Kidney epithelial cell (primary cell): ENCODE results near the gene ZC2HC1C. TPM values are rescaled to one million over a fixed set of nuclear protein-coding genes. Genes with fewer than 3 reads are reported as not detected.

ENCODE experiments used
- DNase-seq: peaks from one replicate; pipeline ENCODE4 v3.0.0-alpha.2; 2010; ENCODE audit warnings: low read depth
- H3K27me3 ChIP-seq: 2 replicates; pipeline ENCODE4 v1.6.0; 2011; ENCODE audit warnings: low read length; ENCODE audit not compliant: control insufficient read depth, insufficient read depth
- H3K36me3 ChIP-seq: 2 replicates; pipeline ENCODE4 v1.5.1; 2011; ENCODE audit warnings: low read length; ENCODE audit not compliant: control insufficient read depth, insufficient read depth
- H3K4me3 ChIP-seq: 2 replicates; pipeline ENCODE4 v1.5.1; 2011; ENCODE audit warnings: low read depth, mild to moderate bottlenecking, control low read depth, low read length
- total RNA-seq: library from RNA; depleted of rRNA; stranded (reverse); fragments of >200 nt; gene quantifications from 2 replicates; pipeline ENCODE4 v1.2.3, GENCODE V29; 2015
- TF ChIP-seq, protein P1 (sequence below): IDR thresholded peaks from 2 replicates; pipeline ENCODE4 v1.5.1; 2011; ENCODE audit warnings: mild to moderate bottlenecking, moderate library complexity, low read length, control low read depth, inconsistent platforms; ENCODE audit not compliant: insufficient read depth, poor library complexity, severe bottlenecking

The ZC2HC1C gene, protein sequence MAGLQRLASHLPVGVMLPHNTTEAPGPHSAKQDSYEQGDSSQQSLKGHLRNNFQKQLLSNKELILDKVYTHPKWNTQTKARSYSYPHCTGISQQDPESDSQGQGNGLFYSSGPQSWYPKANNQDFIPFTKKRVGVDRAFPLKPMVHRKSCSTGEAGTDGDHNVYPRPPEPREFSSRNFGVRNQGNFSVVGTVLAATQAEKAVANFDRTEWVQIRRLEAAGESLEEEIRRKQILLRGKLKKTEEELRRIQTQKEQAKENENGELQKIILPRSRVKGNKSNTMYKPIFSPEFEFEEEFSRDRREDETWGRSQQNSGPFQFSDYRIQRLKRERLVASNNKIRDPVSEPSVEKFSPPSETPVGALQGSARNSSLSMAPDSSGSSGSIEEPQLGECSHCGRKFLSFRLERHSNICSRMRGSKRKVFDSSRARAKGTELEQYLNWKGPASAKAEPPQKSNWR
- total RNA-seq: 4.0 and 9.2 TPM in 2 replicates

DNA sequence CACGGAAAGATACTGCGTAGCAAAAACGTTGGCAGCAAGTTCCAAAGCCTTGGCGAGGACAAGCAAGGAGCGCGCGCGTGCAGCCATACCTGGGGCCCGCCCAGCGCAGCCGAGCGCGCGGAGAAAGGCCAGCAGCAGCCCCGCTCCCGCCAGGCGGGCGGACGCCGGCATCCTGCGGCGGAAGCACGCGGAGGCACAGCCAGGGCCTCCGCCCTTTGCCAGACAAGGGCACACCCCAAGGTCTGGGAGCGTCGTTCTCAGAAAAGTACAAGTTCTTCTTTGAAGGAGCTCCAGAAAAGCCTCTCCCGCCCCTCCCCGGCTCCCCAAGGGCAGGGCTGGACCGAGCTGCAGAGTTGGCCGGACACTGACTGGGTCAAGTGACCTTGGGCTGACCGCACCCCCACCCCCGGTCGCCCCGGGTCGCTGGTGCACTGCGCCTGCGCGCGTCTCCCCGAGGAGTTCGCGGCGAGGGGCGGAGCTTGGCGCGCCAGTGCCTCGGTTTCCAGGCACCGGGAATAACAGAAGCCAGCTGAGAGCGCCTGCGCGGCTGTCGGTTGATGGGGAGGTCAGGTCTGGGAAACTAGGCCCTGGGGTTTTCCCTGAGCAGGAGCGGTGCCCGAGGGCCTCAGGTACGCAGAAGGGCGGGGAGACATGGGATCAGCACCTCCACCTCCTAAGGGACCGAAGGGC, at the start of gene ZC2HC1C:
ZC2HC1C (plus strand) TSS at position 521 of the 690 bp plus-strand sequence. CDS start 933 bp downstream, outside the sequence.
- TF ChIP-seq, protein P1, sequence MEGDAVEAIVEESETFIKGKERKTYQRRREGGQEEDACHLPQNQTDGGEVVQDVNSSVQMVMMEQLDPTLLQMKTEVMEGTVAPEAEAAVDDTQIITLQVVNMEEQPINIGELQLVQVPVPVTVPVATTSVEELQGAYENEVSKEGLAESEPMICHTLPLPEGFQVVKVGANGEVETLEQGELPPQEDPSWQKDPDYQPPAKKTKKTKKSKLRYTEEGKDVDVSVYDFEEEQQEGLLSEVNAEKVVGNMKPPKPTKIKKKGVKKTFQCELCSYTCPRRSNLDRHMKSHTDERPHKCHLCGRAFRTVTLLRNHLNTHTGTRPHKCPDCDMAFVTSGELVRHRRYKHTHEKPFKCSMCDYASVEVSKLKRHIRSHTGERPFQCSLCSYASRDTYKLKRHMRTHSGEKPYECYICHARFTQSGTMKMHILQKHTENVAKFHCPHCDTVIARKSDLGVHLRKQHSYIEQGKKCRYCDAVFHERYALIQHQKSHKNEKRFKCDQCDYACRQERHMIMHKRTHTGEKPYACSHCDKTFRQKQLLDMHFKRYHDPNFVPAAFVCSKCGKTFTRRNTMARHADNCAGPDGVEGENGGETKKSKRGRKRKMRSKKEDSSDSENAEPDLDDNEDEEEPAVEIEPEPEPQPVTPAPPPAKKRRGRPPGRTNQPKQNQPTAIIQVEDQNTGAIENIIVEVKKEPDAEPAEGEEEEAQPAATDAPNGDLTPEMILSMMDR: no peak
- H3K36me3 ChIP-seq: no peaks in the 10 kb centered on the region
- DNase-seq: peak; percentile 59
- peak within 1 kb of the TSS; percentile 45 for H3K4me3 ChIP-seq
- no peaks in the 10 kb centered on the region for H3K27me3 ChIP-seq

DNA sequence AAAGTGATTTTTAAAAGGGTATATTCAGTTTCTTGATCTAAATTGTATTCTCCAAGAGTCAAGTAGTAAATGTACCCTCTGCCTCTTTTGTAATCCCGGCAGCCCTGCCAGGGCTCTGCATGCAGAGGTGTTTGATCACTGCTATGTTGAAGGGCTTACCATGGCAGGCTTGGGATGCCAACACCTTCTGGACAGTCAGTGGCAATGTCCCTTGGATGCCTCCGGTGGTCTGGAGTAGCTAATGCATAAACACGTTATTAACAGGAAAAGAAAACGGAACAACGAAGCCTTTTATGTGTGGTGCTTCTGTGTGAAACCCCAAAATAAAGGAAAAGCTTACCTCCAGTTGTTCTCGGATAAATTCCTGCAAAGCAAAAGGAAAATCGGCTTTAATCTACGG, 46.8 kb upstream of the ZC2HC1C start:
- no peak overlapping the region for H3K4me3 ChIP-seq
- H3K27me3 ChIP-seq: no peaks in the 10 kb centered on the region
- H3K36me3 ChIP-seq: peaks cover 2% of the 10 kb centered on the region
- TF ChIP-seq, protein P1: peak; percentile 48
- no peak for DNase-seq

DNA sequence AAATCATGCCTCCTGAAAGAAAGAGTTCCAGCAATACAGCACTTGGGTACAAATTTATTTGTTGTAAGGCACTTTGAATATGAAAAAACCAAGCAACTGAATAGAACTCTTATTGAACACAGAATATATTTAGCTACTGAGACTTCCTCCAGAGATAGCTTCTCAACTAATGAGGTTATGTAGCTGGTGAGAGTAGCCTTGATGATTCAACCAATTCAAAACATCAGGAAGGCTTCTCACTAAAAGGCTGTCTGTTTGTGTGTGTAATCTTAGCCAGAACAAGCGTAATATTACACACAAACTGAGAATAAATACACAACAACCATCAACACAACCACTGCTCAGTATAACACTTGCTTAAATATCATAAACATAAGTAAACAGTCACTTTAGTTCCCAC, 46.3 kb upstream of the ZC2HC1C start:
- no peak overlapping the region for H3K4me3 ChIP-seq
- TF ChIP-seq, protein P1: no peak
- peaks cover 2% of the 10 kb centered on the region for H3K36me3 ChIP-seq
- DNase-seq: no peak
- H3K27me3 ChIP-seq: no peaks in the 10 kb centered on the region

DNA sequence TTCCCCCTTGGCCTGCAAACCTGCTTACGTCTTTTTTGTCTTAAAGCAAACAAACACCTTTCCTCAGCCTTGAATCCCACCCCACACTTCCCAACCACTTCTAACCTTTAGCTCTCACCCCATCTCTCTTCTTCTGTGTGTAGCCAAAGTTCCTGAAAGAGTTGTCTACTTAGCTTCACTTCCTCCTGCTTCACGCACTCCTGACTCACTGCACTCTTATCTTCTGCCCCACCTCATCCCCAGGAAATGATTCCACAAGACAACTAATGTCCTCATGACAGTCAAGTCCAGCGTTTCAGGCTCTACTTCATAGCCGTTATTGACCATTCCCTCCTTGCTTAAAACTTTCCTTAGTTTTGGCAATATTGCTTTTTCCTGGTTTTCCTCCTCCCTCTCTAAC, 44.4 kb upstream of the ZC2HC1C start:
- H3K27me3 ChIP-seq: no peaks in the 10 kb centered on the region
- H3K4me3 ChIP-seq: no peak overlapping the region
- TF ChIP-seq, protein P1: no peak
- H3K36me3 ChIP-seq: peaks cover 2% of the 10 kb centered on the region
- no peak for DNase-seq

DNA sequence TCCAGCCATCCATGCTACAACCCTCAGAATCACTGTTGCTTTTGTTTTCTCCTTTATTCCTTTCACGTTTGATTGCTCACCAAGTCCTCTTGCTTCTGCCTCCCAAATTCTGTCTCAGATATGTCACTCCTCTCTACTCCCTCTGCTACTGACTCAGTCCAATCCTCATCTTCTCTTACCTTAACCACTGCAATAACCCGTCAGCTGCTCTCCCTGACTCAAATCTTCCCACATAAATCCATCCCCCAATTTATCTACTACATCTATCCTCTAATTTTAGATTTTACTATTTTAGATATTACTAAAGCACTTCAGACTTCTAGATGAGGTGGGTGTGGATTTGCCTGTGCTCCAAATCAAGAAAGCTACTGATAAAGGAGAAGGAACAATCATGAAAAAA, 43.6 kb upstream of the ZC2HC1C start:
- TF ChIP-seq, protein P1: no peak
- H3K27me3 ChIP-seq: no peaks in the 10 kb centered on the region
- no peak for DNase-seq
- H3K4me3 ChIP-seq: no peak overlapping the region
- peaks cover 2% of the 10 kb centered on the region for H3K36me3 ChIP-seq
